ENCODE measurements around the gene BUD23.

GRCh38 chr7:73719806-73720169 lies 36.4 kb downstream of the BUD23 start:
- no peak for TF ChIP-seq CTCF (IDR thresholded peaks at IDR 0.05)
- no peak for TF ChIP-seq POLR2A (IDR thresholded peaks at IDR 0.05)
